ENCODE results near the gene FGF16.

DNA sequence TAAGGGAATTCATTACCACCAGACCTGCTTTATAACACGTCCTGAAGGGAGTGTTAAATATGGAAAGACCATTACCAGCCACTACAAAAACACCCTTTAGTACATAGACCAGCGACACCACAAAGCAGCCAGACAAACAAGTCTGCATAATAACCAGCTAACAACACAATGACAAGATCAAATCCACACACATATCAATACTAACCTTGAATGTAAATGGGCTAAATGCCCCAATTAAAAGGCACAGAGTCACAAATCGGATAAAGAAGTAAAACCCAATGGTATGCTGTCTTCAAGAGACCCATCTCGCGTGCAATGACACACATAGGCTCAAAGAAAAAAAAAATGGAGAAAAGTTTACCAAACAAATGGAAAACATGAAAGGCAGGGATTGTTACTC, 36.9 kb downstream of the FGF16 start:
- no peak for TF ChIP-seq CTCF (IDR thresholded peaks at IDR 0.05; ENCODE audit: poor library complexity)
- no peak for TF ChIP-seq EZH2phosphoT487 (IDR thresholded peaks at IDR 0.05; ENCODE audit: low read depth, severe bottlenecking, unreplicated experiment)

All from hepatocyte (in vitro differentiated cells).